ENCODE data around the gene VIPAS39.

The VIPAS39 gene

DNA sequence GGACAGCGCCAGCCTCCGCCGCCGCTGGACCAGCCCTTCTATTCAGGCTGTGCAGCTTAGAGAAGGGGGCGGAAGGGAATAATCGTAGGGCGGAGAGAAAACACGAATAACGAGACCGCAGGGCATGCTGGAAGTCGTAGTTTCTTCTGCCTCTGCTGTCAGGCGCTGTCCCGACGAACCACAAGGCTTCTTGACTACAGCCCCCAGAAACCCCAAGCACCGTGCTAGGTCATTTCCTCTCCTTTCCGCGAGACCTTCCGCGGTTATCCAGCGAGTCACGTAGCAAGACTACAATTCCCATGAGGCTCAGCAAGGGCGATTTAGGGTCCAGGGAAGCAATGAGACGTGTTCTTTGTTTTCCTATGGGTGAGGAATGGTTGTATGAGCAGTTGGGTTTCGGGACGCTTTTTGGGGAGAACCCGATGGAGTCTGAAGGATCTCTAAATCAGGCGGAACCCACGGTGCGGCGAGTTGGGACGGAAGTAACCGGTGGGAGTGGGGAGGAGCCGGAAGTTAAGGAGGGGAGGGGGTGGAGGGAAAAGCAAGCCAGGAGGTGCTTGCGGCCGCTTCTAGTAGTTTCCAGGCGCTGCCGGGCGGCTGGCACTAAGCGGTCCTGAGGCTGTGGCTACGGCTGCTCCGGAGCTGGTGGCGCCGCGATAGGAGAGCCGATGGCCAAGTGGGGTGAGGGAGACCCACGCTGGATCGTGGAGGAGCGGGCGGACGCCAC is at the start of gene VIPAS39, which contains the start of gene AHSA1 (continued):
- no peak for TF ChIP-seq ZNF837 (tag by site-specific recombination; IDR thresholded peaks at IDR 0.05)
- no peak for TF ChIP-seq ZNF785 (tag by site-specific recombination; IDR thresholded peaks at IDR 0.05)
- TF ChIP-seq, protein P1, sequence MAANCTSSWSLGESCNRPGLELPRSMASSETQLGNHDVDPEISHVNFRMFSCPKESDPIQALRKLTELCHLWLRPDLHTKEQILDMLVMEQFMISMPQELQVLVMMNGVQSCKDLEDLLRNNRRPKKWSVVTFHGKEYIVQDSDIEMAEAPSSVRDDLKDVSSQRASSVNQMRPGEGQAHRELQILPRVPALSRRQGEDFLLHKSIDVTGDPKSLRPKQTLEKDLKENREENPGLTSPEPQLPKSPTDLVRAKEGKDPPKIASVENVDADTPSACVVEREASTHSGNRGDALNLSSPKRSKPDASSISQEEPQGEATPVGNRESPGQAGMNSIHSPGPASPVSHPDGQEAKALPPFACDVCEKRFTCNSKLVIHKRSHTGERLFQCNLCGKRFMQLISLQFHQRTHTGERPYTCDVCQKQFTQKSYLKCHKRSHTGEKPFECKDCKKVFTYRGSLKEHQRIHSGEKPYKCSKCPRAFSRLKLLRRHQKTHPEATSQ (tag by site-specific recombination; IDR thresholded peaks at IDR 0.05): no peak
- TF ChIP-seq, protein P2, sequence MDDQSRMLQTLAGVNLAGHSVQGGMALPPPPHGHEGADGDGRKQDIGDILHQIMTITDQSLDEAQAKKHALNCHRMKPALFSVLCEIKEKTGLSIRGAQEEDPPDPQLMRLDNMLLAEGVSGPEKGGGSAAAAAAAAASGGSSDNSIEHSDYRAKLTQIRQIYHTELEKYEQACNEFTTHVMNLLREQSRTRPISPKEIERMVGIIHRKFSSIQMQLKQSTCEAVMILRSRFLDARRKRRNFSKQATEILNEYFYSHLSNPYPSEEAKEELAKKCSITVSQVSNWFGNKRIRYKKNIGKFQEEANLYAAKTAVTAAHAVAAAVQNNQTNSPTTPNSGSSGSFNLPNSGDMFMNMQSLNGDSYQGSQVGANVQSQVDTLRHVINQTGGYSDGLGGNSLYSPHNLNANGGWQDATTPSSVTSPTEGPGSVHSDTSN (CRISPR knock-in tag; IDR thresholded peaks at IDR 0.05): 0 out of 2 replicates have a peak, but pooled peaks have one; percentile 45
- no peak for TF ChIP-seq ZNF23 (tag by site-specific recombination; IDR thresholded peaks at IDR 0.05; ENCODE audit: borderline replicate concordance)
- TF ChIP-seq, protein P3, sequence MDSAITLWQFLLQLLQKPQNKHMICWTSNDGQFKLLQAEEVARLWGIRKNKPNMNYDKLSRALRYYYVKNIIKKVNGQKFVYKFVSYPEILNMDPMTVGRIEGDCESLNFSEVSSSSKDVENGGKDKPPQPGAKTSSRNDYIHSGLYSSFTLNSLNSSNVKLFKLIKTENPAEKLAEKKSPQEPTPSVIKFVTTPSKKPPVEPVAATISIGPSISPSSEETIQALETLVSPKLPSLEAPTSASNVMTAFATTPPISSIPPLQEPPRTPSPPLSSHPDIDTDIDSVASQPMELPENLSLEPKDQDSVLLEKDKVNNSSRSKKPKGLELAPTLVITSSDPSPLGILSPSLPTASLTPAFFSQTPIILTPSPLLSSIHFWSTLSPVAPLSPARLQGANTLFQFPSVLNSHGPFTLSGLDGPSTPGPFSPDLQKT (IDR thresholded peaks at IDR 0.05; ENCODE audit: borderline replicate concordance, low read depth, low read length): peak; percentile 92
- TF ChIP-seq EGR2 (tag by site-specific recombination; IDR thresholded peaks at IDR 0.05; ENCODE audit: low read depth): peak; percentile 18
- TF ChIP-seq, protein P4, sequence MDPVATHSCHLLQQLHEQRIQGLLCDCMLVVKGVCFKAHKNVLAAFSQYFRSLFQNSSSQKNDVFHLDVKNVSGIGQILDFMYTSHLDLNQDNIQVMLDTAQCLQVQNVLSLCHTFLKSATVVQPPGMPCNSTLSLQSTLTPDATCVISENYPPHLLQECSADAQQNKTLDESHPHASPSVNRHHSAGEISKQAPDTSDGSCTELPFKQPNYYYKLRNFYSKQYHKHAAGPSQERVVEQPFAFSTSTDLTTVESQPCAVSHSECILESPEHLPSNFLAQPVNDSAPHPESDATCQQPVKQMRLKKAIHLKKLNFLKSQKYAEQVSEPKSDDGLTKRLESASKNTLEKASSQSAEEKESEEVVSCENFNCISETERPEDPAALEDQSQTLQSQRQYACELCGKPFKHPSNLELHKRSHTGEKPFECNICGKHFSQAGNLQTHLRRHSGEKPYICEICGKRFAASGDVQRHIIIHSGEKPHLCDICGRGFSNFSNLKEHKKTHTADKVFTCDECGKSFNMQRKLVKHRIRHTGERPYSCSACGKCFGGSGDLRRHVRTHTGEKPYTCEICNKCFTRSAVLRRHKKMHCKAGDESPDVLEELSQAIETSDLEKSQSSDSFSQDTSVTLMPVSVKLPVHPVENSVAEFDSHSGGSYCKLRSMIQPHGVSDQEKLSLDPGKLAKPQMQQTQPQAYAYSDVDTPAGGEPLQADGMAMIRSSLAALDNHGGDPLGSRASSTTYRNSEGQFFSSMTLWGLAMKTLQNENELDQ (tag by site-specific recombination; IDR thresholded peaks at IDR 0.05; ENCODE audit: low read depth): no peak
- TF ChIP-seq, protein P5, sequence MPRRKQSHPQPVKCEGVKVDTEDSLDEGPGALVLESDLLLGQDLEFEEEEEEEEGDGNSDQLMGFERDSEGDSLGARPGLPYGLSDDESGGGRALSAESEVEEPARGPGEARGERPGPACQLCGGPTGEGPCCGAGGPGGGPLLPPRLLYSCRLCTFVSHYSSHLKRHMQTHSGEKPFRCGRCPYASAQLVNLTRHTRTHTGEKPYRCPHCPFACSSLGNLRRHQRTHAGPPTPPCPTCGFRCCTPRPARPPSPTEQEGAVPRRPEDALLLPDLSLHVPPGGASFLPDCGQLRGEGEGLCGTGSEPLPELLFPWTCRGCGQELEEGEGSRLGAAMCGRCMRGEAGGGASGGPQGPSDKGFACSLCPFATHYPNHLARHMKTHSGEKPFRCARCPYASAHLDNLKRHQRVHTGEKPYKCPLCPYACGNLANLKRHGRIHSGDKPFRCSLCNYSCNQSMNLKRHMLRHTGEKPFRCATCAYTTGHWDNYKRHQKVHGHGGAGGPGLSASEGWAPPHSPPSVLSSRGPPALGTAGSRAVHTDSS (tag by site-specific recombination; IDR thresholded peaks at IDR 0.05): no peak
- no peak for TF ChIP-seq ZBTB1 (tag by site-specific recombination; IDR thresholded peaks at IDR 0.05)
- TF ChIP-seq ZBTB7A (tag by site-specific recombination; IDR thresholded peaks at IDR 0.05; ENCODE audit: low read depth): peak; percentile 14; the same call in 1 of the 2 replicates
- peak; percentile 70 for TF ChIP-seq ZNF366 (tag by site-specific recombination; conservative IDR thresholded peaks at IDR 0.05)
- TF ChIP-seq, protein P6, sequence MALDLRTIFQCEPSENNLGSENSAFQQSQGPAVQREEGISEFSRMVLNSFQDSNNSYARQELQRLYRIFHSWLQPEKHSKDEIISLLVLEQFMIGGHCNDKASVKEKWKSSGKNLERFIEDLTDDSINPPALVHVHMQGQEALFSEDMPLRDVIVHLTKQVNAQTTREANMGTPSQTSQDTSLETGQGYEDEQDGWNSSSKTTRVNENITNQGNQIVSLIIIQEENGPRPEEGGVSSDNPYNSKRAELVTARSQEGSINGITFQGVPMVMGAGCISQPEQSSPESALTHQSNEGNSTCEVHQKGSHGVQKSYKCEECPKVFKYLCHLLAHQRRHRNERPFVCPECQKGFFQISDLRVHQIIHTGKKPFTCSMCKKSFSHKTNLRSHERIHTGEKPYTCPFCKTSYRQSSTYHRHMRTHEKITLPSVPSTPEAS (tag by site-specific recombination; IDR thresholded peaks at IDR 0.05): no peak; the same call in 1 of the 2 replicates
- no peak for TF ChIP-seq ZNF473 (tag by site-specific recombination; IDR thresholded peaks at IDR 0.05)
- no peak for TF ChIP-seq OSR2 (tag by site-specific recombination; IDR thresholded peaks at IDR 0.05)
- TF ChIP-seq ZNF266 (tag by site-specific recombination; IDR thresholded peaks at IDR 0.05; ENCODE audit: low read depth): no peak
- TF ChIP-seq, protein P7, sequence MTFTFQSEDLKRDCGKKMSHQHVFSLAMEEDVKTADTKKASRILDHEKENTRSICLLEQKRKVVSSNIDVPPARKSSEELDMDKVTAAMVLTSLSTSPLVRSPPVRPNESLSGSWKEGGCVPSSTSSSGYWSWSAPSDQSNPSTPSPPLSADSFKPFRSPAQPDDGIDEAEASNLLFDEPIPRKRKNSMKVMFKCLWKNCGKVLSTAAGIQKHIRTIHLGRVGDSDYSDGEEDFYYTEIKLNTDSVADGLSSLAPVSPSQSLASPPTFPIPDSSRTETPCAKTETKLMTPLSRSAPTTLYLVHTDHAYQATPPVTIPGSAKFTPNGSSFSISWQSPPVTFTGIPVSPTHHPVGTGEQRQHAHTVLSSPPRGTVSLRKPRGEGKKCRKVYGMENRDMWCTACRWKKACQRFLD (tag by site-specific recombination; IDR thresholded peaks at IDR 0.05): no peak
- TF ChIP-seq, protein P8, sequence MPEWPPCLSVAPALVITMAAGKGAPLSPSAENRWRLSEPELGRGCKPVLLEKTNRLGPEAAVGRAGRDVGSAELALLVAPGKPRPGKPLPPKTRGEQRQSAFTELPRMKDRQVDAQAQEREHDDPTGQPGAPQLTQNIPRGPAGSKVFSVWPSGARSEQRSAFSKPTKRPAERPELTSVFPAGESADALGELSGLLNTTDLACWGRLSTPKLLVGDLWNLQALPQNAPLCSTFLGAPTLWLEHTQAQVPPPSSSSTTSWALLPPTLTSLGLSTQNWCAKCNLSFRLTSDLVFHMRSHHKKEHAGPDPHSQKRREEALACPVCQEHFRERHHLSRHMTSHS (tag by site-specific recombination; IDR thresholded peaks at IDR 0.05): no peak
- TF ChIP-seq ZNF658 (tag by site-specific recombination; IDR thresholded peaks at IDR 0.05): no peak
- TF ChIP-seq, protein P9, sequence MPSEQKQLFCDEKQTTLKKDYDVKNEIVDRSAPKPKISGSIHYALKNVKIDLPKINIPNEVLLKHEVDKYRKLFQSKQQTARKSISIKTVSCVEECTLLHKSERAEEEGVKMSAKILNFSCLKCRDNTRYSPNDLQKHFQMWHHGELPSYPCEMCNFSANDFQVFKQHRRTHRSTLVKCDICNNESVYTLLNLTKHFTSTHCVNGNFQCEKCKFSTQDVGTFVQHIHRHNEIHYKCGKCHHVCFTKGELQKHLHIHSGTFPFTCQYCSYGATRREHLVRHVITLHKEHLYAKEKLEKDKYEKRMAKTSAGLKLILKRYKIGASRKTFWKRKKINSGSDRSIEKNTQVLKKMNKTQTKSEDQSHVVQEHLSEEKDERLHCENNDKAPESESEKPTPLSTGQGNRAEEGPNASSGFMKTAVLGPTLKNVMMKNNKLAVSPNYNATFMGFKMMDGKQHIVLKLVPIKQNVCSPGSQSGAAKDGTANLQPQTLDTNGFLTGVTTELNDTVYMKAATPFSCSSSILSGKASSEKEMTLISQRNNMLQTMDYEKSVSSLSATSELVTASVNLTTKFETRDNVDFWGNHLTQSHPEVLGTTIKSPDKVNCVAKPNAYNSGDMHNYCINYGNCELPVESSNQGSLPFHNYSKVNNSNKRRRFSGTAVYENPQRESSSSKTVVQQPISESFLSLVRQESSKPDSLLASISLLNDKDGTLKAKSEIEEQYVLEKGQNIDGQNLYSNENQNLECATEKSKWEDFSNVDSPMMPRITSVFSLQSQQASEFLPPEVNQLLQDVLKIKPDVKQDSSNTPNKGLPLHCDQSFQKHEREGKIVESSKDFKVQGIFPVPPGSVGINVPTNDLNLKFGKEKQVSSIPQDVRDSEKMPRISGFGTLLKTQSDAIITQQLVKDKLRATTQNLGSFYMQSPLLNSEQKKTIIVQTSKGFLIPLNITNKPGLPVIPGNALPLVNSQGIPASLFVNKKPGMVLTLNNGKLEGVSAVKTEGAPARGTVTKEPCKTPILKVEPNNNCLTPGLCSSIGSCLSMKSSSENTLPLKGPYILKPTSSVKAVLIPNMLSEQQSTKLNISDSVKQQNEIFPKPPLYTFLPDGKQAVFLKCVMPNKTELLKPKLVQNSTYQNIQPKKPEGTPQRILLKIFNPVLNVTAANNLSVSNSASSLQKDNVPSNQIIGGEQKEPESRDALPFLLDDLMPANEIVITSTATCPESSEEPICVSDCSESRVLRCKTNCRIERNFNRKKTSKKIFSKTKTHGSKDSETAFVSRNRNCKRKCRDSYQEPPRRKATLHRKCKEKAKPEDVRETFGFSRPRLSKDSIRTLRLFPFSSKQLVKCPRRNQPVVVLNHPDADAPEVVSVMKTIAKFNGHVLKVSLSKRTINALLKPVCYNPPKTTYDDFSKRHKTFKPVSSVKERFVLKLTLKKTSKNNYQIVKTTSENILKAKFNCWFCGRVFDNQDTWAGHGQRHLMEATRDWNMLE (tag by site-specific recombination; conservative IDR thresholded peaks at IDR 0.05; ENCODE audit: low read depth): peak; percentile 78
- TF ChIP-seq ZNF843 (tag by site-specific recombination; IDR thresholded peaks at IDR 0.05): 0 out of 2 replicates have a peak, but pooled peaks have one; percentile 25

All from HEK293 (cell line).